Nephron progenitor cell (in vitro differentiated cells): ENCODE measurements around the gene POU2AF1.

ENCODE experiments used
- DNase-seq: peaks from one replicate; pipeline ENCODE4 v3.0.0; 2021
- H3K27ac Mint-ChIP-seq: 2 replicates; pipeline ENCODE4 v1.8.0; 2021; ENCODE audit warnings: mild to moderate bottlenecking, moderate library complexity, mixed read lengths
- H3K27me3 Mint-ChIP-seq: 2 replicates; pipeline ENCODE4 v1.8.0; 2021; ENCODE audit warnings: mild to moderate bottlenecking, low read depth, mixed read lengths; ENCODE audit not compliant: poor library complexity
- H3K36me3 Mint-ChIP-seq: 2 replicates; pipeline ENCODE4 v1.8.0; 2021; ENCODE audit warnings: low read depth, mixed read lengths
- H3K4me1 Mint-ChIP-seq: 2 replicates; pipeline ENCODE4 v1.8.0; 2021; ENCODE audit warnings: mixed read lengths
- H3K4me3 Mint-ChIP-seq: 2 replicates; pipeline ENCODE4 v1.8.0; 2021; ENCODE audit warnings: mild to moderate bottlenecking, moderate library complexity, mixed read lengths
- H3K9me3 Mint-ChIP-seq: 2 replicates; pipeline ENCODE4 v1.8.0; 2021; ENCODE audit warnings: mild to moderate bottlenecking, moderate library complexity, mixed read lengths
- TF ChIP-seq, protein P1 (sequence below): fragments of 200-600 bp; sonication (generic); IDR thresholded peaks from 2 replicates; pipeline ENCODE4 v1.5.0; 2021; ENCODE audit warnings: antibody characterized with exemption

Gene POU2AF1, protein sequence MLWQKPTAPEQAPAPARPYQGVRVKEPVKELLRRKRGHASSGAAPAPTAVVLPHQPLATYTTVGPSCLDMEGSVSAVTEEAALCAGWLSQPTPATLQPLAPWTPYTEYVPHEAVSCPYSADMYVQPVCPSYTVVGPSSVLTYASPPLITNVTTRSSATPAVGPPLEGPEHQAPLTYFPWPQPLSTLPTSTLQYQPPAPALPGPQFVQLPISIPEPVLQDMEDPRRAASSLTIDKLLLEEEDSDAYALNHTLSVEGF

DNA sequence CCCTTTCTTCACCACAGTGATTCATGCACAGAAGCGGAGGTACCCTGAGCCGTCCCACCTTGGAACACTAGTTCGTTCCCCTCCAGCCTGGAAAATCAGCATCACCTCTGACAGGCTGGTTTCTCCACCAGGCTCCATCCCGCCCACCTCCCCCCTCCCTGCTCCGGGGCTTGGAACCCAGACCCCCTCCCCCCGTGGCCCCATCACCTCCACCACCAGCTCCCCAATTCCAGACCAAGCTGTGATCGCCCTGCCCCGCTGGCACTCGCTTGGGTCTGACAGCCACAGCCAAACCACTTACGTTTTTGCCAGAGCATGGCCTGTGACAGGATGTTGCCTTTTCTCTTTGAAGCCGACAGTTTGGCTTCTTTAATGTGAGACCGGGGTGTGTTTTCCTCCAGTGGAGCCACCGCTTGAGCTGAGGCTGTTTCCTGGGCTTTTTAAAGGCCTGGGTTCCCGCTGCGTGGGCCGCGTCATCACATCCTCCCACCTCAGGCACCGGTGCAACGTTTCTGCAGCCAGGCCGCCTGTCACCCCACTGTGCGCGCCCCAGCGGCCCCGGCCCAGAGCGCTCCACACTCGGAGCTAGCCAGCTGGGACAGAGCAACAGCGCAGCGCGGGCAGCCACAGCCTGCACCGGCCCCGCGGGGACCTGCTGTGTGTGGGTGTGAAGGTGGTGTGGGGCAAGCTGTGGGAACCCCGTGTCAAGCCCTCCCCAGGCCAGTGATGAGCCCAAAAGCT, at the start of gene POU2AF1:
Gene POU2AF1, minus strand, starts transcription at position 415 of the 741 bp plus-strand sequence. Its CDS starts 98 bp downstream, at position 317.
- Mint-ChIP-seq H3K27me3 (no peaks in the 10 kb centered on the region), H3K9me3 (no peaks in the 10 kb centered on the region), H3K36me3 (no peaks in the 10 kb centered on the region), H3K27ac (peak within 1 kb of the TSS; percentile 44), H3K4me3 (peak within 1 kb of the TSS; percentile 46), H3K4me1 (peaks cover 46% of the 10 kb centered on the region)
- TF ChIP-seq, protein P1, sequence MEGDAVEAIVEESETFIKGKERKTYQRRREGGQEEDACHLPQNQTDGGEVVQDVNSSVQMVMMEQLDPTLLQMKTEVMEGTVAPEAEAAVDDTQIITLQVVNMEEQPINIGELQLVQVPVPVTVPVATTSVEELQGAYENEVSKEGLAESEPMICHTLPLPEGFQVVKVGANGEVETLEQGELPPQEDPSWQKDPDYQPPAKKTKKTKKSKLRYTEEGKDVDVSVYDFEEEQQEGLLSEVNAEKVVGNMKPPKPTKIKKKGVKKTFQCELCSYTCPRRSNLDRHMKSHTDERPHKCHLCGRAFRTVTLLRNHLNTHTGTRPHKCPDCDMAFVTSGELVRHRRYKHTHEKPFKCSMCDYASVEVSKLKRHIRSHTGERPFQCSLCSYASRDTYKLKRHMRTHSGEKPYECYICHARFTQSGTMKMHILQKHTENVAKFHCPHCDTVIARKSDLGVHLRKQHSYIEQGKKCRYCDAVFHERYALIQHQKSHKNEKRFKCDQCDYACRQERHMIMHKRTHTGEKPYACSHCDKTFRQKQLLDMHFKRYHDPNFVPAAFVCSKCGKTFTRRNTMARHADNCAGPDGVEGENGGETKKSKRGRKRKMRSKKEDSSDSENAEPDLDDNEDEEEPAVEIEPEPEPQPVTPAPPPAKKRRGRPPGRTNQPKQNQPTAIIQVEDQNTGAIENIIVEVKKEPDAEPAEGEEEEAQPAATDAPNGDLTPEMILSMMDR = no peak
- no peak for DNase-seq

DNA sequence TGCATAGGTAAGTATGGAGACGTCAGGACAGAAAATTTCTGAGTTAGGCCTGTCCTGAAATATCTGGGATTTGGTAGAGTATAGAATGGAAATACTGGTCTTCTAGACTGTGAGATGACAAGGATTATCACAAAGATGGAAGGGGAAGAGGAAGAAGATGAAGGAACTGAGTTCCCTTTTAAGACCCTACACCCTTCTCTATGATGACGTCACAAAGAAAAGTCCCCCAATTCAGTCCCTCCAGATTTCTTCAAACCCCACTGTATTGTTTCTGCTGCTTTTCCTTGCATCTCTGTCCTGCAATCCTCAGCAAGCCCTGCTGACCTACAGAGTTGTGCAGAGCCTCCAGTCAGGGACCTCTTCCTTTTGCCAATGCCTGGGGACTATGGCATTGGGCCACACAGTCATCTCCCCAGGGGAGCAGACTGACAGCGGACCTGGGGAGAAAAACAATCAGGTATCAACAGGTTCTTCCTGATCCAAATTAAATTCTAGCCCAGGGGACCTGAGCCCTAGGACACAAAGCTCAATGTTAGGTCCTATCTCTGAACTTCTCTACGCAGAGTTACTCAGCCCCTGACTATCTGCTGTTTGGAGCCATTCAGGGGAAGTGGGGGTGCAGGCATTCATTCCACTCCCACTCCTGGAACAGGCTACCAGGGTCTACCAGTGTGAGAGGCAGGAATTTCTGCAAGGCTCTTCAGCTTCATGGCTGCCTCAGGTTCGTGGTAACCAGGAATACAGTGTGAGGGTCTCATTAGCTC, 49.2 kb upstream of the POU2AF1 start:
- DNase-seq = no peak
- Mint-ChIP-seq H3K27ac (no peak overlapping the region), H3K4me1 (no peaks in the 10 kb centered on the region)

DNA sequence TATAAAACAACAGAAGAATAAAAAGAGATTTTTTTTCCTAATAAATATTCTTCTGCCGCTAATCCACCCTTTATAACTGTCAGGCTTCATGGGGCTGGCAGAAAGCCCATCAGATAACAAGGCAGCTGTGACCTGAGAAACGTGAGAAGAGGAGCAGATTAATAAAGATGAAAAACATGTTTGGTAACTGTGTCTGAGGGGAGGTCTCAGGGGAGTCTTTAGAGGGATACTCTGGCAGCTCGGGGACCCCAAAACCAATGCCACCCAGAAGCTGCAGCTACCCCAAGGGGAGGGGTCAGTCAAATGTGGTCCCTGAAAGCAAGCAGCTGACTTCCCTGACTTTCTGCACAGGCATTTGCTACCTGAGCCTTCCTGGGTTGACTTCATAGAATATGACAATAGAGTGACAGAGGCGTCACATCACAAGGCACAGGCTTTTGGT, 48.4 kb upstream of the POU2AF1 start:
- Mint-ChIP-seq H3K27ac (no peak overlapping the region), H3K4me3 (no peak overlapping the region), H3K4me1 (no peaks in the 10 kb centered on the region), H3K36me3 (no peaks in the 10 kb centered on the region), H3K9me3 (no peaks in the 10 kb centered on the region), H3K27me3 (peaks cover 5% of the 10 kb centered on the region)
- TF ChIP-seq, protein P1 = no peak
- no peak for DNase-seq

More for the DNA sequence above, 49.2 kb upstream of the POU2AF1 start:
- H3K27me3 Mint-ChIP-seq = peaks cover 5% of the 10 kb centered on the region
- TF ChIP-seq, protein P1 = no peak
- H3K36me3 Mint-ChIP-seq = no peaks in the 10 kb centered on the region
- no peaks in the 10 kb centered on the region for H3K9me3 Mint-ChIP-seq
- no peak overlapping the region for H3K4me3 Mint-ChIP-seq

DNA sequence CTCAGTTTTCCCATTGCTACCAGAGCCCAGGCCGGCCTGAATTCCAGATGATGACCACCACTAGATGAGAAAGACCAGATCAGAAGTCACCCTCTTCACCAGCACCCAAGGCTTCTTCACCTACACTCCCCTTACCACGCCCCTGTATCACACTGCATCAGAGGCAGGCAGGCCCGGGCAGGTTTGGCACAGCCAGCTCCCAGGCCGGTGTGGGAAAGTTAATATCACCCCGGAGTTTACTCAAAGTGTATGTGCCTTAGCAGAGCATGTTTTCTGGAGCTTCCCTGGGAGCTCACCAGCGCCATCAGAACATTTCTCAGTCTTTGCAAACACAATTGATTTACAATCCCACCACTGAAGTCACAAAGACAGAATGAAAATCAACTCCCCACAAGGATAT, 47.5 kb upstream of the POU2AF1 start:
- no peaks in the 10 kb centered on the region for H3K9me3 Mint-ChIP-seq
- no peaks in the 10 kb centered on the region for H3K36me3 Mint-ChIP-seq
- no peak for DNase-seq
- no peak overlapping the region for H3K4me3 Mint-ChIP-seq
- H3K4me1 Mint-ChIP-seq = no peaks in the 10 kb centered on the region
- TF ChIP-seq, protein P1 = no peak
- peaks cover 5% of the 10 kb centered on the region for H3K27me3 Mint-ChIP-seq
- no peak overlapping the region for H3K27ac Mint-ChIP-seq

DNA sequence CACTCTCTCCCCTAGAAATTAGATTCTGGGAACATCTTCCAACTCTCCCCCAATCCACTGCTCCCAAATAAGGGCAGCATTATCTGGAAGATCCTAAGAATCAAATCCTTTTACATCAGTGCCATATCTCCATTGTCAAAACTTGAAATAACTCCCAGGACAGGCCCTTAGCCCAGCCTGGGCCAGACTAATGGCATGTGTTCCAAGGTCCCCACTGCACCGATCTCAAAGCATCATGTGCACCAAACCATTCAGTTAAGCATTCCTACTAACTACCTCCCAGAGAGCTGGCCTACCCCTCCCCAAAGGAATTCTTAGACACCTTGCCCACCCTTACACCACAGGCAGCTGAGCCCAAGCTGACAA, 44.2 kb upstream of the POU2AF1 start:
- Mint-ChIP-seq H3K27ac (no peak overlapping the region), H3K9me3 (peaks cover 3% of the 10 kb centered on the region), H3K4me3 (no peak overlapping the region), H3K4me1 (no peaks in the 10 kb centered on the region), H3K36me3 (no peaks in the 10 kb centered on the region), H3K27me3 (peaks cover 3% of the 10 kb centered on the region)
- no peak for DNase-seq
- TF ChIP-seq, protein P1 = no peak
